RPMI7951 (cell line): ENCODE results near the gene WDR87. TPM values are rescaled to one million over a fixed set of nuclear protein-coding genes. Genes with fewer than 3 reads are reported as not detected.

Experiments
- DNase-seq: peaks from one replicate; pipeline ENCODE4 v3.0.0-alpha.2; 2012; ENCODE audit warnings: low read depth
- total RNA-seq: library from RNA; depleted of rRNA; stranded (reverse); fragments of >200 nt; shearing (Covaris generic); gene quantifications from 2 replicates; pipeline ENCODE4 v1.2.3, GENCODE V29; 2014; rRNA removed

Gene WDR87
- not detected in 2 replicates for total RNA-seq

DNA sequence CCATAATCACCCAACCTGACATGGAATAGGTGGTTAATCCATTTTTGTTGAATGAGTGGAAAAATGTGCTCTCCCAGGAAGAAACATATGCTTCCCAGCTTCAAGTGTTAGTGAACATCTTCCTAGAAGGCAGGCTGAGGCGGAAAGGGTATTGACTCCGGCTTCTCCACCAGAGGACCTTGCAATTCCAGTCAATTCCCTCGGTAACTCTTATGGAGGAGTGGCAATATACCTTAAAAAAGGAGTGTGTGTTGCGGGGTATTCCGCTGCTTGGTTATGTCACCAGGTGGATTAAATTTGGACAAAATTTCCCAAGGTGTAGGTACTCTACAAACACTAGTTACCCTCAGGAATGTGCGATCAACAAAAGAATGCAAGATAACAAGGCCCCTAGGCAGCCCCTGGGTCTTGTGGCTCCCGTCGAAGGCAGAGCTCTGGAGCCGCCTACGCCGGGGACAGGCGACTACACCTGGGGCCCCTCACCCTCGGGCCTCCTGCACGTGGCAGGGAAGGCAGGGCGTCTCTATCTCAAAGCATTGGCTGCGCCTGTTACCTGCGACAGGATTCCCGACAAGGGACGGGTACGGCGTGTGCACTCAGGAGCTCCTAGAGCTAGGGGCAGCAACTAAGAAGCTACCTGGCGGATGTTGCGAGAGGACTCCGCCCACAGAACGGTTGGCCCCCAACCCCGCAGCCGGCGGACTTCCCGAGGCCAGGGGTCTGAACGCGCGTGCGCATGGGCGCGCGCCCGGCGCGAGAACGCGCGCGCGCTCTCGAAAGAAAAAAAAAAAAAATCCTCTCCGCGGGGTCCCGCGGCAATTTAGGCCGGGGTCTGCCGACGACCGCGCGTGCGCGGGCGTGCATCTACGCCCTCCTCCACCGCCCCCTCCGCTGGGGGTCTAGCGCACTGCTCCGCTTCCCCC is at the start of gene WDR87:
TSS of gene WDR87 (minus strand) at position 649 of the 923 bp plus-strand sequence. CDS start 8,355 bp downstream, outside the sequence.
- peak; percentile 32 for DNase-seq

DNA sequence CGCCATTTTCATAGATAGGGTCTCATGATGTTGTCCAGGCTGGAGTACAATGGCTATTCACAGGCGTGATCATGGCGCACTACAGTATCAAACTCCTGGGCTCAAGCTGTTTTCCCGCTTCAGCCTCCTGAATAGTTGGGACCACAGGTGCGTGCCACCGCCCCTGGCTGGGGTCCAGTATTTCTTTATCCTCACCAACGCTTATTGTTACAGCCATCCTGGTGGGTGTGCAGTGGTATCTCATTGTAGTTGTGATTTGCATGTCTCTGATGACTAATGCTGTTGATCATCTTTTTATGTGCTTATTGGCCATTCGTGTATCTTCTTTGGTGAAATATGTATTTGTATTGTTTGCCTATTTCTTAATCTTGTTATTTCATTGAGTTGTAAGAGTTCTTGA is 49.6 kb upstream of the WDR87 start:
- no peak for DNase-seq

DNA sequence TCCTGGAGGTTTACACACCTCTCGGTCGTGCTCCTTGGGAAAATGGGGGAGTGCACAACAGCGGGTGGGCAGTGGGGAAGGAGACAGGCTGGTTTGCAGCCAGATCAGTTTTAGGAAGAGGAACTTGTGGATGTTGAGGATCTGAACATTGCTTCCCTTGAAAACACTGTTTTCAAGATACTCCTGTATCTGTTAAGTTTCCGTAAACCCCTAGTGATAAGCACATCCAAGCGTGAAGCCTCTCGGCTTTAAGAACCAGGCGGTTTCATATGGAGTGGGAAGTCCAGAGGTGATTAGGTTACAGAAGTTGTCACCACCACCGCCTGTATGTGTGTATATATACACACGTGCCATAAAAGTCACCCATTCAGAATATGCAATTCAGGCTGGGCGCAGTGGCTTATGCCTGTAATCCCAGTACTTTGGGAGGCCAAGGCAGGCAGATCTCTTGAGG is 48.1 kb upstream of the WDR87 start:
- no peak for DNase-seq

DNA sequence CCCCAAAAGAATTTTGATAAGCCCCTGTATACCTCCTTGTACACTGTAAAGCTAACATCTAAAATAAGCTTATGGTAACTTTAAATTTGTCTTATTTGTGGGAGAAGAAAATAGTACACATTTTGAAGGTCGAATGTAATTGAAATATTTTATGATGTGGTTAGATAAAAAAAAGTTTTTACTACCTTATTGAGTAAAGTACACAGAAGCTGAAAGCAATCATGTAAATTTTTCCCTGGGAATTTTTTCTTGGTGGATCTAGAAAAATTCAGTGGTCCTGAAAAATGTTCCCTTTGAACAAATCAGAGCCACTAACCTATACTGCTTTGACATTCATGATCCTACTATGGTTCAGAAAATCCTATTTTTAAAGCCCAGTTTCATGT is 47.5 kb upstream of the WDR87 start:
- DNase-seq, result no peak

DNA sequence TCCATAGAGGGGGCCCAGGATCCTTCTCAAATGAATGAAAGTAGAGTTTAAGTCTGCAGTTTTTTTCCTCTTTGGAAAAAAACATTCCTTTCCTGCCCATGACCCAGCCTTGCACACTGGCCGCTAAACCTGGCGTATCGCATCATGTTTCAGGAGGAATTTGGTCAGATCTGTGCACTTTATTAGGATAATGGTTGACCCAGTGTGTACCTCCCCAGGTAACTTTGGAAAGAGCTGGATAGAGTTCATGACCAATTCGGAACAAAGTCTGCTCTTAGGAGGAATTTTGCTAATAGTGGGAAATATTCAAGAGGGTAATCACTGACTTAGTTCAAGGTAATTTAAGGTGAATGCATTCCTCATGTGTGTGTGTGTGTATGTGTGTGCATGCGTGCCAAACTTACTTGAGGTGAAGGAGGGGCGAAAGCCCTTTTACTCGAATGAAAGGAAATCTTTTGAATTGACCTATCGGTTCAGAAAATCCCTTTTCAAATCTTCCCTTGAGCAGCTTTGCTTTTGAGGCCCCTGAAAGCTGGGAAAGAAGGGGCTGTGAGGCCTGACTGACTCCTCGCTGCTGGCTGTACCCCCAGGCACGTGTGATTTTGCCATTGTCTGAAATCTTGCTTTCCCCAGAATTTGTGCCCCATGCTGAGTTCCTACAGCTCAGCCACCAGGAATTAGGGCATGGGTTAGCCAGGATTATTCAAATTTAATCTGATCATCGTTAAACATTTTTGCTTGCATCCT is 47.0 kb upstream of the WDR87 start:
- no peak for DNase-seq

DNA sequence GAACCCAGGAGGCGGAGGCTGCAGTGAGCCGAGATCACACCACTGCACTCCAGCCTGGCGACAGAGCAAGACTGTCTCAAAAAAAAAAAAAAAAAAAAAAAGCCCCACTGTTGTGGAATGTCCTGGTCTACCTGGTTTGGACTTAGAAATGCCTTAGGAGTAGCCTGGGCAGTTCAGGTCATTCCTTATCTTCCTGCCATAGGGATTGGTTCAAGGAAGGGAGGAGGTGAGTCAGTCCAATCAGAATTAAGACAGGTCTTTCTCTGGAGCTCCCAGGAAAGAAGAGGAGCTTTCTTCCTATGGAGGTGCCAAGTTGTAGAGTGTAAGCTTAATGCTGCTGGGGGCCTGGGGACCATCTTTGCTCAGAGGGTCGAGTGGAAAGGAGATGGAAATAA is 45.4 kb upstream of the WDR87 start:
- DNase-seq, result no peak

DNA sequence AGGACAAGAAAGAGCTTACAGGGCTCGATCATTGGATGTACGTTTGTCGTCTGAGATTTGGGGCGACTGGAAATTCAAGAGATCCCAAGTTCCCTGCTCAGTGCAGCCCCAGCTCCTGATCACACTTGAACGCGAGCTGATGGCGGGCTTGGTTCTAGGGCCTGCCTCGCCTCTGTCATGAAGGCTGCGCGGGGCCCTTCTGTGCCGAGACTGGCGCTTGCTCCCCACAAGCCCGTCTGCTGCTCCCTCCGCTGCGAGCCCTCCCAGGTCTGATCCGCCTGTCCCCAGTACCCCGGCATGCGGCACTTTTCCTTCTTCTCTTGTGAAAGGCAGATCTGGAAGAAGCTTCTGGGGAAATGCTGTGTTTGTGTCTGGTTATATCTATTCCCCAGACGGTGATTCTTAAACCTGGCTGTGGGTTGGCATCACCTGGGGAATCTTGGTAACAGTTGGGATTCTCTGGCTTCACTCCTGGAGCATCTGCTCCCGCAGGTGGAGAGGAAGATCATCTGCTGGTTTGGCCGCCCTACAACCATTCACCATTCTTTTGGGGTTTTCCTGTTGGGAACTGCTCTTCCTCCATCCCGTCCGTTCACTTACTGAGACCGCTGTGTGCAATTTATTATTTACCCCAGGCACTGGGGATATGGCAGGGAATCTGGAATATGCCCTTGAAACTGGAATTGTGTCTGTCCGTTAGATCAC is 44.2 kb upstream of the WDR87 start:
- no peak for DNase-seq

DNA sequence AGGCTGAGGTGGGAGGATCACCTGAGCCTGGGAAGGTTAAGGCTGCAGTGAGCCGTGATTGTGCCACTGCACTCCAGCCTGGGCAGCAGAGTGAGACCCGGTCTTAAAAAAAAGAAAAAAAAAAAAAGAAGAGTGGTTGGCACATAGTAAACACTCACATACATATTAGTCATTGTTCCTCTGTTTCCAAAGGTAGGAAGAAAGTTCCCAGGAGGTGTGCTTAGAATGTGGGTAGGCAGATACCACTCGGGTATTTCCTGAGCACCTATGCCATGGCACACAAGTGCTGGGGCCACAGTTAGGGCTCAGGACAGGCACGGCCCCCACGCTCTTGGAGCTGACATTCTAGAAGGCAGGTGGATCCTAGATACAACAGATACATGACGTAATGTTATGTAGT is 42.0 kb upstream of the WDR87 start:
- DNase-seq, result no peak

DNA sequence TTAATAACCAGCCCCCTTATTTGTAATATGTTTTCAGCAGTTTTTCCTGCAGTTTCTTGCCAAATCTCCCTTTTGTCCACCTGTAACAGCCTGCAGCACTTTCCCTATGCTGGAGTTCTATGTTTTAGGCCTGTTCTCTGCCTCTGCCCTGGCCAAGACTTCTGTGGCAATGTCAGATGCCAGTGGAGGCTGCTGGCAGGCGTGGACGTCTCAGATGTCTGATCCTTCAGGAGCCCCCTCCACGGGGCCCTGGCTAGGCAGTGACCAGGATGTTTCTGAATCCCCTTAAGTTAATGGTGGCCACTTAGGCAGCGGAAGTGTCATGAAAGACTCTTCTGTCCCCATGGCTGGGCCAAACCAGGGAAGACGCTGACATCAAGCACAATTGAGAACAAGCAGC is 41.4 kb upstream of the WDR87 start:
- DNase-seq, result no peak

DNA sequence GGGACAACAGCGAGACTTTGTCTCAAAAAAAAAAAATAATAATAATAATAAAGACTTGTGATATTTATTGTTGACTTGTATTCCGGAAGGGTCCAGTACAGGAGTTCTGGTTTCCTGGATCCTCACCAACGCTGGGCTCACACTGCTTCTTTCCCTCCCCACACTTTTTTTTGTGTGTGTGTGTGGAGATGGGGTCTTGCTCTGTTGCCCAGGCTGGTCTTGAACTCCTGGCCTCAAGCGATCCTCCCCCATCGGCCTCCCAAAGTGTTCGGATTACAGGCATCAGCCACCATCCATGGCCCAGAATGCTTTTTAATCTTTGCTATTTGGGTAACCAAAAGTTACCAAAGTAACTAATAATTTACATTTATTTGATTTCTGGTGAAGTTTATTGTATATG is 39.7 kb upstream of the WDR87 start:
- no peak for DNase-seq

DNA sequence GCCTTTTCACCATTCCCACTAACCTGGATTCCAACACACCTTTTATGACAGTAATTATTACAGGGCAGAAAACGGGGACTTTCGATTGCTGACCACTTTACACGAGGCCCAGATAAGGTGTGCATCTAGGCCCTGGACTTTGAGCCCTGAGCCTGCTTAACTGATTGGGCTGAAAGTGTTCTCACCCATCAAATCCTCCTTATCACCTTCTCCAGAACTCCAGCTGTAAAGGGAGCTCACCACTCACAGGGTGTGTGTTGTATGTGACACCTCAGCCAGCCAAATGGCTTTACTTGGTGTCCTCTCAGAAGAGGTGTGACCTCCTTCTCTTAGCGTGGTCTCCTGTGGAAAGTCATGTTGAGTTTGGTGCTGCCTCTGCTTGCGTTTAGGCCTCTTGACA is 37.1 kb upstream of the WDR87 start:
- DNase-seq, result no peak

DNA sequence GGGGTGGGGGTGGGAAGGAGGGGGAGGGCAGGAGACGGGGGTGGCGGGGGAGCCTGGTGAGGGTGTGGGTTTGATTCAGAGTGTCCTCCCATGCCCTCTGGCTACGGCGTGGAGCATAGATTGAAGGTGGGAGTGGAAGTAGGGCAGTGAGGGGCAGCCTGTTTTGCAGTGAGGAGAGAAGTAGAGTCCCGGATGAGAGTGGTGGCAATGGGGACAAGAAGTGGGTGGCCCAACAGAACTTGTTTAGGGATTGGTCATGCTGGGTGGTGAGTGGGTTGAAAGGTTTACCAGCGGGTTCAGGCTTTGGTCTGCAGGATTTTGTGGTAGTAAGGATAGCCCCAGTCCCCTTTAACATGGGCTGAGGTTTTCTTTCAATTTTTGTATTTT is 36.1 kb upstream of the WDR87 start:
- no peak for DNase-seq

DNA sequence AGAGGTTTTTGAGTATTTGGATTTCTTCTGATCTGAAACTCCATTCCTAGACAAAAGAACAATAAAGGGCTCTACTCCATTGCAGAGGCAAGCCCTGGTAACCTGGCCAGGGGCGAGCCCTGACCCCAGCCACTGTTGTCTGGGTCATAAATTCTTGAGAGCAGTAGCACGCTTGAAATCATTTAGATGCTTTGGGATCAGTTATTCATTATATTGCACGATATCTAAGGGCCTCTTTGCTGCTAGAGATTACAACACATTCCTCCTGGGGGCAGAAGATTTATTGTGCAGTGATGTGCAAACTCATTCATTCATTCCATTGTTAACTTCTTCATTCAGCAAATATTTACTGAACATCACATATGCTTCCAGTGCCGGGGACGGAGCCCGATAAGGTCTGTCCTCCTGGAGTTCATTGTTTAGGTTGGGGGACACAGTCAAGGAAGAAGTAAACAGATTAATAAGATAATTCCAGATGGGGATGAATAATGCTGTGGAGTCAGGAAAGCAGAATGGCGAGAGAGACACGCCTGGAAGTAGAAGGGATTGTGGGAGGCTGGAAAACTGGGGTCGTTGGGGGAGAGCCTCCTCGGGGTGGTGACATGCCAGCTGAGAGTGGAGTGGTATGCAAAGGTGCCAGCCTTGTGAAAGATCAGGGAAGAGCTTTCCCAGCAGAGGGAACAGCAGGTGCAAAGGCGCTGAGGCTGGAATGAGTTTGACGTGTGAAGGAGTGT is 35.6 kb upstream of the WDR87 start:
- DNase-seq, result no peak

DNA sequence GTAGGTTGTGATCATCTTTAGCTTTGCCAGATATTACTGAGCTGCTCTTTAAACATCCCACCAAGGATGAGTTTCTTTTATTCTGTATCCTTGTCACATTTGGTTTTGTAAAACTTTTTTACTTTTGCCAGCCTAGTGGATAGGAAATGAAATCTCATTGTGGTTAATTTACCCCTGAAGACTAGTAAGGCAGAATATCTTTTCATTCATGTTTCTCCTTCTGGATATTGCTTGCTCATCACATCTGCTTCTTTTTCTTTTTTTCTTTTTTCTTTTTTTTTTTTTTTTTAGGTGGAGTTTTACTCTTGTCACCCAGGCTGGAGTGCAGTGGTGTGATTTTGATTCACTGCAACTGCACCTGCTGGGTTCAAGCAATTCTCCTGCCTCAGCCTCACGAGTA is 32.0 kb upstream of the WDR87 start:
- no peak for DNase-seq

DNA sequence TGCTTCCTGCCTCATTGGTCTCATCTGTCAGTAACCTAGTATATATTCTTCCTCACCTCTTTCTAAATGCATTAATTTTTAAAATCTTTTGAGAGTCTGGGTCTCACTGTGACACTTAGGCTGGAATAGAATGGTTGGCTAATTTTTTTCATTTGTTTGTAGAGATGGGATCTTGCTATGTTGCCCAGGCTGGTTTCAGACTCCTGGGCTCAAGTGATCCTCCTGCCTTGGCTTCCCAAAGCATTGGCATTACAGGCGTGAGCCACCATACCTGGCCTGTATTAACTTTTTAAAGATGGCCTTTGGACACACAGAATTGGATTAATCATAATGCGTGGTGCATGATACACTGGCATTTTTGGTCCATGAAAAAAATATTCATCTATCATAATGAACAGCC is 30.5 kb upstream of the WDR87 start:
- DNase-seq, result no peak

DNA sequence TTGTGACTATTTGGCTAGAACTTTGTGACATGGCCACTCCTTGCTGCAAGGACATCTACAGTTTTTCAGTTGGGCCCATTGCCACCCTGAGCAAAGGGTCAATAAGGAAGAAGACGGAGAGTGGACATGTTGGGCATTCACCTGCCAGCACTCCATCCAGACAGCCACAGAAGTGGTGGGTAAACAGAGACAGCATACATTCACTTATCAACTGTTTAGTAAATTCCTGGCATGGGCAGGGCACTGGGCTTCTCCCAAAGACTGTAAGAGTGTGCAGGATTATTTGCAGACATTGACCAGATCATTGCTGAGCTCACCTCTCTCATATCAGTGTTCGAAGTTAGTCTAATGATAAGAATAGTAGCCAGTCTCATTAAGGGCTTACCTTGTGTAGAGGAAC is 29.8 kb upstream of the WDR87 start:
- DNase-seq, result no peak

DNA sequence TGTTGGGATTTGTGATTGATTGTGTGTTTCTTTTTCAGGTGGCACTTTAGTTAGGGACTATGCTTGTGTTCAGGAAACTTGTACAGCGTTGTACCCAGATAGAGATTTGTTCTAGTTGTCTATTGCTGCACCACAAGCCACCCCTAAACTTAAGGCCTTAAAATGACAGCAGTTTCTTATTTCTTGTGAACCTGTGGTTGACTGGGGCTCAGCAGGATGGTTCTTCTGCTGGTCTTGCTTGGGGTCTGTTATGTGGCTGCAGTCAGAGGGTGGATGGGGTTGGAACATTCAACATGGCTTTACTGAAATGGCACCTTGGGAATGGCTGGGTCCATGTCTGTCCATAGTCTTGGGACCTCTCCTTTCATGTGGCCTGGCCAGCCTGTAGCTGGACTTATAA is 28.9 kb upstream of the WDR87 start:
- no peak for DNase-seq

DNA sequence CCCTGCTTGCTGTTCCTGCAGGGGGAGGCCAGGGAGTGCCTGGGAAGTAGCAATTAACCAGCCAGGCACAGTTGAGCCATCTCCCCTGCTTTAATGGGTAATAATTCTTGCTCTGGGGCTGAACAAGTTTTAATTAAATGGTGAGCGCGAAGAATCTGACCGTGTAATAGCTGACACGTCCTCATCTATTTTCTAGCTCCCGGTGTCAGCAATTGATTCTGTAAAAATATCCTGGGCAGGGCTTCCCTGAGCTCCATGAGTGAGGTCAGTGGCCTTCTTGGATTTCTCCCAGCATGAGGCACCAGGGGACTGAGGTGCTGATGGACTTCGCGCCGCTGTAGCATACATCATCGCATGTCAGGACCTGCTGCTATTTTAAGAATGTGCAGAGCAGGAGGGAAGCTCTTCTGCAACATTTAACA is 27.6 kb upstream of the WDR87 start:
- DNase-seq, result peak; percentile 9

DNA sequence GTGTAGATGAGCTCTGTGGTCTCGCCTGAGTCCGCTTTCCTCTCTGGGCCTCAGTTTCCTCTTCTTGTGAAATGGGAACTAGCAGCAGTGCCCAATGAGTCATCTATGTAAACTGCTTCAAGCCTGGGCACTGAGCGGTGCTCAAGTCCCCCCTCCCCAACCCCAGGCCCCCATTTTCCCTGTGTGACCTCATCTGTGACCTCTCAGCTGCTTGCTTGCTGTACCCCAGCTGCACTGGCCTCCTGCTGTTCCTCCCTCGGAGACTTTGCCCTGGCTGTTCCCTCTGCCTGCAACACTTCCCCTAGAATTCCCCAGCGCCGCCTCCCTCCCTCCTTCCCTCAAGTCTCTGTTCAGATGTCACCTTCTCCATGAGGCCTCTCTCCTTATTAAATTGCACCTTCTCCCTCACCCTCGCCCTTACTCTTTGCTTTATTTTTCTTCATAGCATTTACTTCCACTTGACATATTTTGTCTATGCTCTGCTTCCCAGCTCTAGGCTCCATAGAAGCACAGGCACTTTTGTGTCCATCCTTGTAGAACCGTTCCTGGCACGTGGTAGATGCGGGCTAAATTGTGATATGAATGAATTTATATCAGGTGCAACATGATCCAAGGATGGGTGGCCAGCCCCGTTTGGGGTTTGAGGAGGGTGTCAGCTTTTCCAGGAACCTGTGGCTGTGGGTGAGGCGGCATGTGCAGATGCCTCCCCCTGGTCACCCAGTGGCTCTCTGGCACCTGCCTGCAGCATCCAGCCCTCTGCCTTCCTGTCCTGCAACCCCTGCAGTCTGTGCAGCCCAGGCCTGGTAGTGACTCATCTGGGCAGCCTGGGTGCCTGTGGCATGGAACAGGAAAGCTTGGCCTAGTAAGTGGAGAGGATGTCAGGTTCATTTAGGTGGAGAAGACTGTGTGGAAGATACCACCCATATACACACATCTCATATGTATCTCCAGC is 26.9 kb upstream of the WDR87 start:
- peak; percentile 56 for DNase-seq

DNA sequence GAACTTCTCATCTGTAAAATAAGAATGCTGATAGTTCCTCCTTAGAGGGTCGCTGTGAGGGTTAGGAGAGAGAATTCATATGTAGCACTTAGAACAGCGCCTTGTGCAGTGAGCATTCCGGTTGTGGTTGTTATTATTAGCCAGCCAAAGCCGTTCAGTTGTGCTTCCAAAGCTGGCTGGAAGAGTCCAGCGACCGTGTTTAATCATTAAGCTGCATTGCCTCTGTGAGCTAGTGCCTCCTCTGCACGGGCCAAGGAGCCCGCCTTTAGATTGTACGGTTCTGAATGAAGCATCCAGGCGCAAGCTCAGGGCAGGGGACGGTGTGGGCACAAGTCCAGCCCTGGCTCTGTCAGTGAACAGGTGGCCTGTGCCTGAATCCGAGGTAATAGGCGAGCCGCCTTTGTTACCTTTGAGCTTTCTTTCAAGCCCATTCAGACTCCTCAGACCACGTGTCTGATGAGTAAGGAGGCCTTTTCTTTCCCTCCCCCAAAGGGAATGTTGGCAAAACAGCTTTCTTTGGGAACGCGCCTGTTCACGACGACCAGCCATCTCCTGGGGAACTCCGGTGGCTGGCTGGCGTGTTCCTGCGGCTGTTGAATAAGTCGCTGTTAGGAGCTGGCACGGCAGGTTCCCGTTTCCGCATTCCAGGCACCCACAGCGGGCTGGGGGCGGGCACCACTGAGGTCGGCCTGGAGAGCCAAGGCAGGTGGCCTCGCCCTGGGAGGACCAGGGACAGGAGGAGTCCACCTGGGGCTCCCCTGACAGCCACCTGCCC is 25.7 kb upstream of the WDR87 start:
- no peak for DNase-seq
